Ovary (tissue), 3 donors: ENCODE data around the gene SPAG16.

Experiments used
- CTCF ChIP-seq, 3 donors: fragments of 450-650 bp in 2 of 3; fragments of 200-600 bp in 1 of 3; IDR thresholded peaks; one replicate each; pipeline versions ENCODE4 v1.5.1 to v1.8.0; 2016 to 2022; ENCODE audit warnings: antibody characterized with exemption in 3 of 3, mild to moderate bottlenecking in 1 of 3
- EP300 ChIP-seq: sonication (generic); formaldehyde crosslinking; IDR thresholded peaks from one replicate; pipeline ENCODE4 v1.6.1; 2017; ENCODE audit warnings: antibody characterized with exemption
- POLR2A ChIP-seq: fragments of 450-650 bp; IDR thresholded peaks from one replicate; pipeline ENCODE4 v1.6.1; 2017; ENCODE audit warnings: antibody characterized with exemption, mild to moderate bottlenecking, moderate library complexity
- donor health status: DM: no; HTN: no; CAD: no.

DNA sequence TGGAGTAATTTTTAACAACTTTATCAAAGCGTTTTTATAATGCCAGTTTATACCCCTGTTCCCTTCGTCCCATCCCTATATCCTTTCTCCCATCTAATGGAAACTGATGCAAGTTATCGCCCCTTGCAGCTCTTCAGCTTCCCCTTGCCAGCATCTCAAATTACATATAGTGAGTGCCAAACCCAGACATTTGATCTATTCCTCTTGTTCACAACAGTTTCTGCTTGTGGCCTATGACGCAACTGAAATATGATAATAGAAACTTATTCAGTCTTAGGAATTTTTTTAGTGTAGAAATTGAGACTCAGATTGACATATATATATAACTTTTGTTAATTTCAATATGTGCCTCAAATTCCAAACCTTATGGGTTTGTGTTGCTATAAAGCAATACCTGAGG, 564.4 kb downstream of the SPAG16 start:
- TF ChIP-seq CTCF (IDR thresholded peaks at IDR 0.05) (no peak), POLR2A (no peak), EP300 (no peak)
